Type B pancreatic cell (in vitro differentiated cells): Measurements from ENCODE around the gene STAT5B. TPM values are rescaled to one million over a fixed set of nuclear protein-coding genes. Genes with fewer than 3 reads are reported as not detected.
"Not testable (repeated sequence)": the region's sequence is repeated elsewhere in the genome, so short reads cannot be mapped to it uniquely, and the experiment has no call there.

Source experiments
- DNase-seq: peaks from one replicate; pipeline ENCODE4 v3.0.0; 2021; ENCODE audit warnings: mixed read lengths; ENCODE audit not compliant: unreplicated experiment; ENCODE audit errors: extremely low spot score
- H3K27ac Mint-ChIP-seq: 2 replicates; pipeline ENCODE4 v1.8.0; 2021; ENCODE audit warnings: mild to moderate bottlenecking, mixed read lengths
- H3K27me3 Mint-ChIP-seq: 2 replicates; pipeline ENCODE4 v1.8.0; 2021; ENCODE audit warnings: mixed read lengths
- H3K36me3 Mint-ChIP-seq: 2 replicates; pipeline ENCODE4 v1.8.0; 2021; ENCODE audit warnings: mixed read lengths
- H3K4me1 Mint-ChIP-seq: one replicate; pipeline ENCODE4 v1.8.0; 2021; ENCODE audit warnings: mixed read lengths; ENCODE audit not compliant: unreplicated experiment
- H3K4me3 Mint-ChIP-seq: 2 replicates; pipeline ENCODE4 v1.8.0; 2021; ENCODE audit warnings: mild to moderate bottlenecking, mixed read lengths
- H3K9me3 Mint-ChIP-seq: 2 replicates; pipeline ENCODE4 v1.8.0; 2021; ENCODE audit warnings: mixed read lengths
- total RNA-seq: library from RNA; stranded (reverse); gene quantifications from 2 replicates; pipeline ENCODE4 v1.2.1, GENCODE V29; 2021; ENCODE audit warnings: low replicate concordance
- TF ChIP-seq, protein P1 (sequence below): fragments of 200-600 bp; sonication (generic); conservative IDR thresholded peaks from 2 replicates; pipeline ENCODE4 v1.5.0; 2021; ENCODE audit warnings: antibody characterized with exemption, mild to moderate bottlenecking

Gene STAT5B
- total RNA-seq, 1 donor from 2014 or later: 42.3 TPM

- TF ChIP-seq, protein P1, sequence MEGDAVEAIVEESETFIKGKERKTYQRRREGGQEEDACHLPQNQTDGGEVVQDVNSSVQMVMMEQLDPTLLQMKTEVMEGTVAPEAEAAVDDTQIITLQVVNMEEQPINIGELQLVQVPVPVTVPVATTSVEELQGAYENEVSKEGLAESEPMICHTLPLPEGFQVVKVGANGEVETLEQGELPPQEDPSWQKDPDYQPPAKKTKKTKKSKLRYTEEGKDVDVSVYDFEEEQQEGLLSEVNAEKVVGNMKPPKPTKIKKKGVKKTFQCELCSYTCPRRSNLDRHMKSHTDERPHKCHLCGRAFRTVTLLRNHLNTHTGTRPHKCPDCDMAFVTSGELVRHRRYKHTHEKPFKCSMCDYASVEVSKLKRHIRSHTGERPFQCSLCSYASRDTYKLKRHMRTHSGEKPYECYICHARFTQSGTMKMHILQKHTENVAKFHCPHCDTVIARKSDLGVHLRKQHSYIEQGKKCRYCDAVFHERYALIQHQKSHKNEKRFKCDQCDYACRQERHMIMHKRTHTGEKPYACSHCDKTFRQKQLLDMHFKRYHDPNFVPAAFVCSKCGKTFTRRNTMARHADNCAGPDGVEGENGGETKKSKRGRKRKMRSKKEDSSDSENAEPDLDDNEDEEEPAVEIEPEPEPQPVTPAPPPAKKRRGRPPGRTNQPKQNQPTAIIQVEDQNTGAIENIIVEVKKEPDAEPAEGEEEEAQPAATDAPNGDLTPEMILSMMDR: no peak
- no peaks in the 10 kb centered on the region for H3K36me3 Mint-ChIP-seq
- no peaks in the 10 kb centered on the region for H3K9me3 Mint-ChIP-seq
- peaks cover 25% of the 10 kb centered on the region for H3K4me1 Mint-ChIP-seq
- no peak for DNase-seq
- H3K27me3 Mint-ChIP-seq: no peaks in the 10 kb centered on the region
- no peak overlapping the region for H3K4me3 Mint-ChIP-seq
- H3K27ac Mint-ChIP-seq: no peak overlapping the region
Measured at GRCh38 chr17:42248351-42249179, 27.6 kb downstream of the STAT5B start.

DNA sequence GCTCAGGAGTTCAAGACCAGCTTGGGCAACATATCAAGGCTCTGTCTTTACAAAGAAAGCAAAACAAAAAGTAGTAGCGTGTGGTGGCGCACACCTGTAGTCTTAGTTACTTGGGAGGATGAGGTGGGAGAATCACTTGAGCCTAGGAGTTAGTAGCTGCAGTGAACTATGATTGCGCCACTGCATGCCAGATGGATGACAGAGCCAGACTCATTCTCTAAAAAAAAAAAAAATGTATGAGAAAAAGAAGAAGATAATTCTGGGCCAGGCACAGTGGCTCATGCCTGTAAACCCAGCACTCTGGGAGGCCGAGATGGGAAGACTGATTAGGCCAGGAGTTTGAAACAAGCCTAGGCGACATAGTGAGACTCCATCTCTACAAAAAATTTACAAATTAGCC lies 28.5 kb downstream of the STAT5B start:
- H3K4me1 Mint-ChIP-seq: peaks cover 30% of the 10 kb centered on the region
- H3K9me3 Mint-ChIP-seq: no peaks in the 10 kb centered on the region
- no peaks in the 10 kb centered on the region for H3K36me3 Mint-ChIP-seq
- no peak for DNase-seq
- TF ChIP-seq, protein P1: no peak
- no peaks in the 10 kb centered on the region for H3K27me3 Mint-ChIP-seq
- H3K4me3 Mint-ChIP-seq: no peak overlapping the region
- H3K27ac Mint-ChIP-seq: no peak overlapping the region

DNA sequence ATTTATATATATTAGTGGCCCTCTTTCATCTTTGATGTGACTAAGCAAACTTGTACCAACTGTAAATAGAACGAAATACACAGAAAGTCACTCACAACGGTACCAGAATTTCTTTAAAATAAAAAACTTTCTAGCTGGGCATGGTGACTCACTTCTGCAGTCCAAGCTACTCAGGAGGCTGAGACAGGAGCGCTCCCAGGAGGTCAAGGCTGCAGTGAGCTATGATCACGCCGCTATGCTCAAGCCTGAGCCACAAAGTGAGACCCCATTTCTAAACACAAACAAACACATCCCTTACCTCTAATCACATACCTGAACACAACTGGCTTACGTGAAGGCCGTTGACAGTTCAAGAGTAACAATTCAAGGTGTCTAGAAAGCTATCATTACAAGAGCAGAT lies 29.7 kb downstream of the STAT5B start:
- no peak overlapping the region for H3K27ac Mint-ChIP-seq
- TF ChIP-seq, protein P1: no peak
- peaks cover 35% of the 10 kb centered on the region for H3K4me1 Mint-ChIP-seq

DNA sequence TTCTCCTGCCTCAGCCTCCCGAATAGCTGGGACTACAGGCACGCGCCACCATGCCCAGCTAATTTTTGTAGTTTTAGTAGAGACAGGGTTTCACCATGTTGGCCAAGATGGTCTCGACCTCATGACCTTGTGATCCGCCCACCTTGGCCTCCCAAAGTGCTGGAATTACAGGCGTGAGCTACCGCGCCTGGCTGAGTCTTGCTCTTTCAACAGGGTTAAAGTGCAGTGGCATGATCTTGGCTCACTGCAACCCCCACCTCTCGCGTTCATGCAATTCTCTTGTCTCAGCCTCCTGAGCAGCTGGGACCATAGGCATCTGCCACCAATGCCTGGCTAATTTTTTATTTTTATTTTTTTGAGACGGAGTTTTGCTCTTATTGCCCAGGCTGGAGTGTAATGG lies 31.0 kb downstream of the STAT5B start:
- not testable (repeated sequence) for H3K4me3 Mint-ChIP-seq, H3K9me3 Mint-ChIP-seq, H3K27me3 Mint-ChIP-seq, DNase-seq, H3K27ac Mint-ChIP-seq, H3K36me3 Mint-ChIP-seq
- peaks cover 34% of the 10 kb centered on the region for H3K4me1 Mint-ChIP-seq

More for the DNA sequence above, 29.7 kb downstream of the STAT5B start:
- no peak for DNase-seq
- no peaks in the 10 kb centered on the region for H3K27me3 Mint-ChIP-seq
- no peaks in the 10 kb centered on the region for H3K36me3 Mint-ChIP-seq
- H3K4me3 Mint-ChIP-seq: no peak overlapping the region
- H3K9me3 Mint-ChIP-seq: no peaks in the 10 kb centered on the region

GRCh38 chr17:42244116-42244515 lies 32.1 kb downstream of the STAT5B start:
- not testable (repeated sequence) for H3K9me3 Mint-ChIP-seq, DNase-seq, H3K27me3 Mint-ChIP-seq, H3K27ac Mint-ChIP-seq, H3K36me3 Mint-ChIP-seq, H3K4me3 Mint-ChIP-seq
- peaks cover 31% of the 10 kb centered on the region for H3K4me1 Mint-ChIP-seq

DNA sequence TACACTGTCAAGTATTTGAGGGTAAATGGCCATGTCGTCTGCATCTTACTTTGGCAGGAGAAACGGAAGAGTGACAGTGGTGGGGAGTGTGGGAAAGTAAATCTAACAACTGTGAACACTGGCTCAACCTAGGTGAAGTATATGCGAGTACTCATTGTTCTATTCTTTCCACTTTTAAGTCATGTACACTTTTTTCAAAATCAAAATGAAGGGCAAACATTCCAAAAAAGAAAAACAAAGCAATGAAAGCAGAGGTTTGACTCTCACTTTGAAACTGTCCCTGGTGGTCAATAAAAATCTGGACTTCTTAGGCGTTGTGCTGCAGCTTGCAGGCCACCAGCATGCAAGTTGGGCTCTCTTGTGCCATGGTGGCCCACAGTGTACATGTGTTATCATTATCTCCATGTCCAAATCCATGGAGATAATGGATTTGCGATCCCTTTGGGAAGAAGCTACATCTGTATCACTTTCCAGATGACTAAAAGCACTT lies 32.7 kb downstream of the STAT5B start:
- Mint-ChIP-seq H3K36me3 (no peaks in the 10 kb centered on the region), H3K27me3 (no peaks in the 10 kb centered on the region), H3K9me3 (no peaks in the 10 kb centered on the region), H3K4me3 (no peak overlapping the region), H3K27ac (no peak overlapping the region), H3K4me1 (peaks cover 27% of the 10 kb centered on the region)
- TF ChIP-seq, protein P1: no peak
- DNase-seq: no peak
